Liver (tissue), 9 donors: ENCODE data around the gene PARK7. TPM values are rescaled to one million over a fixed set of nuclear protein-coding genes. Genes with fewer than 3 reads are reported as not detected.

Experiments used
- DNase-seq: peaks from one replicate; pipeline ENCODE4 v3.0.0-alpha.2; 2017; ENCODE audit warnings: low spot score
- H3K27ac ChIP-seq, 2 donors: one replicate each; pipeline ENCODE4 v1.7.0; 2013; ENCODE audit warnings: inconsistent platforms in 2 of 2, low read length in 2 of 2, control low read depth in 1 of 2, low read depth in 1 of 2, mild to moderate bottlenecking in 1 of 2
- H3K27me3 ChIP-seq, 4 donors: one replicate each; pipeline versions ENCODE4 v1.6.1 to v1.7.0; 2013; ENCODE audit warnings: low read length in 3 of 4, inconsistent platforms in 1 of 4, mild to moderate bottlenecking in 1 of 4, moderate library complexity in 1 of 4; ENCODE audit not compliant: control insufficient read depth in 4 of 4, insufficient read depth in 4 of 4
- H3K36me3 ChIP-seq, 4 donors: one replicate each; pipeline versions ENCODE4 v1.6.1 to v1.7.0; 2013; ENCODE audit warnings: low read length in 3 of 4, mild to moderate bottlenecking in 3 of 4, low read depth in 1 of 4, moderate library complexity in 1 of 4; ENCODE audit not compliant: control insufficient read depth in 4 of 4, insufficient read depth in 3 of 4
- H3K4me1 ChIP-seq, 4 donors: one replicate each; pipeline versions ENCODE4 v1.6.1 to v1.7.0; 2013; ENCODE audit warnings: low read length in 3 of 4, mild to moderate bottlenecking in 3 of 4, moderate library complexity in 1 of 4; ENCODE audit not compliant: control insufficient read depth in 4 of 4, insufficient read depth in 4 of 4
- H3K4me3 ChIP-seq, 3 donors: one replicate each; pipeline versions ENCODE4 v1.6.1 to v1.7.0; 2013; ENCODE audit warnings: low read length in 3 of 3, control low read depth in 1 of 3, low read depth in 1 of 3, mild to moderate bottlenecking in 1 of 3
- H3K9ac ChIP-seq, 2 donors: one replicate each; pipeline ENCODE4 v1.7.0; 2013; ENCODE audit warnings: low read length in 2 of 2, mild to moderate bottlenecking in 2 of 2, moderate library complexity in 2 of 2, control low read depth in 1 of 2, low read depth in 1 of 2
- H3K9me3 ChIP-seq, 4 donors: one replicate each; pipeline versions ENCODE4 v1.6.1 to v1.7.0; 2013; ENCODE audit warnings: low read length in 3 of 4; ENCODE audit not compliant: control insufficient read depth in 4 of 4
- ATF3 ChIP-seq: IDR thresholded peaks from 2 replicates; pipeline ENCODE4 v1.6.1; 2016; ENCODE audit warnings: antibody characterized with exemption
- CTCF ChIP-seq: fragments of 150-350 bp; IDR thresholded peaks from 2 replicates; pipeline ENCODE4 v1.5.1; 2017; ENCODE audit warnings: improper control_type of control experiment, low read depth, low read length; ENCODE audit not compliant: missing input control
- EGR1 ChIP-seq, 2 donors: IDR thresholded peaks; 2 replicates each; pipeline ENCODE4 v1.6.1; 2016 to 2018; ENCODE audit warnings: antibody characterized with exemption in 2 of 2, low read depth in 2 of 2
- FOXA1 ChIP-seq: IDR thresholded peaks from 2 replicates; pipeline ENCODE4 v1.6.1; 2016; ENCODE audit warnings: antibody characterized with exemption
- FOXA2 ChIP-seq: IDR thresholded peaks from 2 replicates; pipeline ENCODE4 v1.6.1; 2016; ENCODE audit warnings: antibody characterized with exemption
- GABPA ChIP-seq, 2 donors: IDR thresholded peaks in 1 of 2; conservative IDR thresholded peaks in 1 of 2; 2 replicates each; pipeline ENCODE4 v1.6.1; 2016; ENCODE audit warnings: antibody characterized with exemption in 2 of 2, mild to moderate bottlenecking in 1 of 2, moderate library complexity in 1 of 2
- HNF4A ChIP-seq, 2 donors: conservative IDR thresholded peaks; 2 replicates each; pipeline ENCODE4 v1.6.1; 2016; ENCODE audit warnings: antibody characterized with exemption in 2 of 2, mild to moderate bottlenecking in 2 of 2
- HNF4G ChIP-seq: IDR thresholded peaks from 2 replicates; pipeline ENCODE4 v1.6.1; 2016; ENCODE audit warnings: antibody characterized with exemption
- JUND ChIP-seq, 2 donors: IDR thresholded peaks; 2 replicates each; pipeline ENCODE4 v1.6.1; 2016; ENCODE audit warnings: antibody characterized with exemption in 2 of 2
- MAX ChIP-seq: IDR thresholded peaks from 2 replicates; pipeline ENCODE4 v1.6.1; 2016; ENCODE audit warnings: antibody characterized with exemption
- NR2F2 ChIP-seq: IDR thresholded peaks from 2 replicates; pipeline ENCODE4 v1.6.1; 2016; ENCODE audit warnings: antibody characterized with exemption
- RAD21 ChIP-seq, 2 donors: IDR thresholded peaks; 2 replicates each; pipeline ENCODE4 v1.6.1; 2016; ENCODE audit warnings: antibody characterized with exemption in 2 of 2, mild to moderate bottlenecking in 2 of 2
- REST ChIP-seq: IDR thresholded peaks from 2 replicates; pipeline ENCODE4 v1.6.1; 2016; ENCODE audit warnings: antibody characterized with exemption, mild to moderate bottlenecking
- RXRA ChIP-seq, 2 donors: IDR thresholded peaks; 2 replicates each; pipeline ENCODE4 v1.6.1; 2017 to 2018; ENCODE audit warnings: antibody characterized with exemption in 2 of 2, mild to moderate bottlenecking in 1 of 2
- SP1 ChIP-seq: IDR thresholded peaks from 2 replicates; pipeline ENCODE4 v1.6.1; 2018; ENCODE audit warnings: antibody characterized with exemption, mild to moderate bottlenecking
- TAF1 ChIP-seq: conservative IDR thresholded peaks from 2 replicates; pipeline ENCODE4 v1.6.1; 2016; ENCODE audit warnings: antibody characterized with exemption, mild to moderate bottlenecking
- YY1 ChIP-seq: IDR thresholded peaks from 2 replicates; pipeline ENCODE4 v1.6.1; 2016; ENCODE audit warnings: antibody characterized with exemption, mild to moderate bottlenecking
- ZBTB33 ChIP-seq: IDR thresholded peaks from 2 replicates; pipeline ENCODE4 v1.6.1; 2016; ENCODE audit warnings: antibody characterized with exemption
- WGBS: extraction: QIAGEN DNeasy Blood & Tissue Kit; methylation state at CpG from one replicate; pipeline ENCODE4 v1.1.7; 2013; 5-methylcytosine and 5-hydroxymethylcytosine counted together
- polyA plus RNA-seq, 2 donors: library from polyadenylated mRNA; stranded (reverse) in 1 of 2; unstranded in 1 of 2; fragments of 200-250 nt in 1 of 2; fragments of >200 nt in 1 of 2; fragmentation: Nextera tagmentation in 1 of 2; extraction: Ambion mirVana in 1 of 2; gene quantifications; one replicate each; pipeline versions ENCODE4 v1.2.1 to v1.2.3, GENCODE V29; 2013 to 2015
- total RNA-seq, 2 donors: library from RNA; depleted of rRNA; stranded (reverse); fragments of >200 nt; gene quantifications; one replicate each; pipeline ENCODE4 v1.2.3, GENCODE V29; 2014
- donor health status: healthy.
- donor health status: healthy.
- donor health status: healthy.
- donor health status: healthy.
- donor health status: healthy.

Gene PARK7
- total and polyA plus RNA-seq, 4 donors, result 107 to 297 (median 181) TPM

- no peak for TF ChIP-seq NR2F2
- TF ChIP-seq TAF1, result no peak
- TF ChIP-seq REST, result no peak
- no peak for TF ChIP-seq EGR1 (IDR thresholded peaks at IDR 0.05; ENCODE audit: low read depth in 2 of 2)
- no peak for TF ChIP-seq SP1
- TF ChIP-seq HNF4G, result no peak
- TF ChIP-seq GABPA (IDR thresholded peaks at IDR 0.05 in 1 of 2, conservative IDR thresholded peaks at IDR 0.05 in 1 of 2), result no peak
- TF ChIP-seq RAD21 (IDR thresholded peaks at IDR 0.05), result no peak
- no peak for TF ChIP-seq HNF4A (conservative IDR thresholded peaks at IDR 0.05)
- TF ChIP-seq MAX, result no peak
- TF ChIP-seq ATF3, result no peak
- no peak for TF ChIP-seq JUND (IDR thresholded peaks at IDR 0.05)
- TF ChIP-seq YY1, result no peak
- no peak for TF ChIP-seq ZBTB33
- TF ChIP-seq CTCF, result no peak
- TF ChIP-seq RXRA (IDR thresholded peaks at IDR 0.05), result no peak
- no peak for TF ChIP-seq FOXA1
- no peak for TF ChIP-seq FOXA2
- Histone ChIP-seq H3K27me3 (no peaks in the 10 kb centered on the region), H3K4me1 (peaks cover 3 to 22% (median 17%) of the 10 kb centered on the region in 4 donors), H3K27ac (peak overlapping the region in 1 of 2 donors; percentile 13), H3K9ac (no peak overlapping the region), H3K9me3 (no peaks in the 10 kb centered on the region), H3K36me3 (peaks cover 10 to 54% (median 30%) of the 10 kb centered on the region in 4 donors), H3K4me3 (no peak overlapping the region)
- 89% methylated on average over 7 of the region's 7 CpGs for WGBS
- no peak for DNase-seq
Measured at GRCh38 chr1:7980984-7981383, 19.5 kb downstream of the PARK7 start.
